ENCODE results near the gene RTP3.

RTP3 gene

GRCh38 chr3:46539443-46540005 lies 41.7 kb downstream of the RTP3 start:
- TF ChIP-seq CTCF (conservative IDR thresholded peaks at IDR 0.05; ENCODE audit: low read length) = no peak
- DNase-seq (ENCODE audit: low read depth) = no peak
- H3K4me3 ChIP-seq (ENCODE audit: low read length) = no peak overlapping the region

- no peak for TF ChIP-seq CTCF (conservative IDR thresholded peaks at IDR 0.05; ENCODE audit: low read length)
- H3K4me3 ChIP-seq (ENCODE audit: low read length) = no peak overlapping the region
- DNase-seq (ENCODE audit: low read depth) = no peak
Observed at GRCh38 chr3:46540550-46540949, 42.8 kb downstream of the RTP3 start.

DNA sequence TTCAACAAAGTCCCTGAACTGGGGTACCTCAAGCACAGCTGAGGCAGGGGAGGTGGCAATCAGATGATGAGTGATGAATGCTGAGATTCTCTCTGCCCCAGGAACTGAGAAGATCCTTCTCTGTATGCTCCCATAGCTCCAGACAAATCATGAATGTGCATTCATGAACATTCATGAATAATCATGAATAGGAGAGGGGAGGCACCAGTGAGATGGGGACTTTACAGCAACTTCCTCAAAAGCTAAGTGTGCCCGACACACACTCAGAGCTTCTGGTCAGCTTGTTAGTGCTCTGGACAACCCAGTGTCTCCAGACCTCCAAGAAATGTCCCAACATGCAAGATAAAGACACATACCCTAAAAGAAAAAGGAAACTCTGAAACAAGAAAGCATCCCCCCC lies 44.1 kb downstream of the RTP3 start:
- H3K4me3 ChIP-seq (ENCODE audit: low read length) = no peak overlapping the region
- DNase-seq (ENCODE audit: low read depth) = no peak
- TF ChIP-seq CTCF (conservative IDR thresholded peaks at IDR 0.05; ENCODE audit: low read length) = no peak

DNA sequence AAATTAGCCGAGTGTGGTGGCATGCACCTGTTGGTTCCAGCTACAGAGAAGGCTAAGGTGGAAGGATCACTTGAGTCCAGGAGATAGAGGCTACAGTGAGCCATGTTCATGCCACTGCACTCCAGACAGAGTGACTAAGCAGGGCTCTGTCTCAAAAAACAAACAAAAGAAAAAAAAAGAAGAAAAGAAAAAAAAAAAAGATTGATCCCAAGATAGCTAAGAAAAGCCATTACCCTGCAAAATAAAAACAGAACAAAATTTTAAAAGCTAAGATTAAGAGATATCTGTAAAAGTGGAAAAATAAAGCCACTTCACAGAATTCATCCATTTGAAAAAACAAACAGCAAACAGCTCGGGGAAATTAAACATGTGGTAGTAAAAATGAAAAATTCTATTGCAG lies 44.6 kb downstream of the RTP3 start:
- no peak overlapping the region for H3K4me3 ChIP-seq (ENCODE audit: low read length)
- TF ChIP-seq CTCF (conservative IDR thresholded peaks at IDR 0.05; ENCODE audit: low read length) = no peak
- DNase-seq (ENCODE audit: low read depth) = no peak

GRCh38 chr3:46542801-46543201 lies 45.0 kb downstream of the RTP3 start:
- H3K4me3 ChIP-seq (ENCODE audit: low read length) = no peak overlapping the region
- TF ChIP-seq CTCF (conservative IDR thresholded peaks at IDR 0.05; ENCODE audit: low read length) = no peak
- no peak for DNase-seq (ENCODE audit: low read depth)

DNA sequence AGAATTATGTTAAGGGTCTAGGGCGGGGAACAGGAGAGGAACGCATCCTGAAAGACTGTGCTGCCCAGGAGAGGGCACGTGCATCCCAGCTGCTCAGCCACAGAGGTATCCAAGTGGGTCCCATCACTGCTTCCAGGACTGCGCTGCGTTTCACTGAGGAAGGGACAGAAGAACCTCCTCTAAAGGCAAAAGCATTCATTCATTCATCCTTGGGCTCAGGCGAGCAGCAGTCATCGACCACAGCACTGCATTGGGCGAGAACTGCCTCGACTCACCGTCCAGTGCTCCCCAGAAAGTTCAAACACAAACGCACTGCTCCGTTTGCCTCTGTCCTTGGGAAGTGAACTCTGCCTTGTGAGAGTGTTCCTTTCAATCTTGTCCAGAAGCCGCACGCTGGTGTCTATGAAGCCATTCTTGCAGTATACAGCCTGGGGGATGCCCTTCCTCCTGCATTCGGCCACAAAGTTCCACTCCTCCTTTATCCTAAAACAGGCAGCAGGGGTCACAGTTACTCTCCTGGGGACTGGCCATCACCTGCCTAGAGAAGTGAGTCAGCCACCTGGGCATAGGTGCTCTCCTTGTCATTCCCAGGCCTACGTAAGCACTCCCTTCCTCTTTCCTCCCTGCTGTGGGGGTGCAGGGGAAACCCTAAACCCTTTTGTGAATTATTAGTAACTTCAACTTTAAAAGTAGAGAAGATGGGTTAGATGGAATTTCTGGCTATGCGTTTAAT lies 47.2 kb downstream of the RTP3 start:
- TF ChIP-seq CTCF (conservative IDR thresholded peaks at IDR 0.05; ENCODE audit: low read length) = no peak
- H3K4me3 ChIP-seq (ENCODE audit: low read length) = no peak overlapping the region
- no peak for DNase-seq (ENCODE audit: low read depth)
